HG02678 (cell line): Measurements from ENCODE around the gene CACNG4.

Source experiments
- ATAC-seq: cut with Tn5 transposase; IDR thresholded peaks from one replicate; pipeline ENCODE4 v1.9.1; 2021; ENCODE audit warnings: mild to moderate bottlenecking, moderate library complexity; ENCODE audit not compliant: unreplicated experiment

The CACNG4 gene

DNA sequence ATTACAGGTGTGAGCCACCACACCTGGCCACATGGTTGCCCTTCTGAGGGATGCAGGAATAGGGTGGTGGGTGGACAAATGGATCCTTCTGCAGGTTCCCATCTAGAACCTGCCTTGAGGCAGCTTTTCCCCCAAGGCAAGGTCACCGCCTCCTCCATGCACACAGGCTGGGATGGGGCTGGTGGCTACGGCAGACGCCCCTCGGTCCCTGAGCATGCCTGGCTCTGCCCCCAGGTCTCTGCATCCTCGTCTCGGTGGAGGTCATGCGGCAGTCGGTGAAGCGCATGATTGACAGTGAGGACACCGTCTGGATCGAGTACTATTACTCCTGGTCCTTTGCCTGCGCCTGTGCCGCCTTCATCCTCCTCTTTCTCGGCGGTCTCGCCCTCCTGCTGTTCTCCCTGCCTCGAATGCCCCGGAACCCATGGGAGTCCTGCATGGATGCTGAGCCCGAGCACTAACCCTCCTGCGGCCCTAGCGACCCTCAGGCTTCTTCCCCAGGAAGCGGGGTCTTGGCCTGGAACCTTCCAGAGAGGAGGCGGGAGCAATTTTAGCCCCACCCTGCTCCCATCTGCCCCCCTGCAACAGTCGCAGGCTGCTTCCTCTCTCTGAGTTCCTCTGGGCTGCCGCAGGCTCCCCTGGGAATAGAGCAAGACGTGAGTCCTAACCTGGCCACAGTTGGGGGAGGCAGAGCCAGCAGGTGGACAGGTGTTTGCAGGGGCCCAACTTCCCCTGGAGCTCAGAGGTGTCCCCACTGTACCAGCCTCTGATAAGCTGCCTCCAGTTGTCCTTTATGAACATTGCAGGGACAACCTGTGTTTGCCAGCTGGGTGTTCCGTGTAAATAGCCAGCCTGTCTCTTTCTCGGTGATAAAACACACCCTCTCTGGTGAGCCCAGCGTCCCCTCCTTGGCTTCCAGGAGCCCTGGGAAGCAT is 91.6 kb downstream of the CACNG4 start:
- ATAC-seq, result no peak

DNA sequence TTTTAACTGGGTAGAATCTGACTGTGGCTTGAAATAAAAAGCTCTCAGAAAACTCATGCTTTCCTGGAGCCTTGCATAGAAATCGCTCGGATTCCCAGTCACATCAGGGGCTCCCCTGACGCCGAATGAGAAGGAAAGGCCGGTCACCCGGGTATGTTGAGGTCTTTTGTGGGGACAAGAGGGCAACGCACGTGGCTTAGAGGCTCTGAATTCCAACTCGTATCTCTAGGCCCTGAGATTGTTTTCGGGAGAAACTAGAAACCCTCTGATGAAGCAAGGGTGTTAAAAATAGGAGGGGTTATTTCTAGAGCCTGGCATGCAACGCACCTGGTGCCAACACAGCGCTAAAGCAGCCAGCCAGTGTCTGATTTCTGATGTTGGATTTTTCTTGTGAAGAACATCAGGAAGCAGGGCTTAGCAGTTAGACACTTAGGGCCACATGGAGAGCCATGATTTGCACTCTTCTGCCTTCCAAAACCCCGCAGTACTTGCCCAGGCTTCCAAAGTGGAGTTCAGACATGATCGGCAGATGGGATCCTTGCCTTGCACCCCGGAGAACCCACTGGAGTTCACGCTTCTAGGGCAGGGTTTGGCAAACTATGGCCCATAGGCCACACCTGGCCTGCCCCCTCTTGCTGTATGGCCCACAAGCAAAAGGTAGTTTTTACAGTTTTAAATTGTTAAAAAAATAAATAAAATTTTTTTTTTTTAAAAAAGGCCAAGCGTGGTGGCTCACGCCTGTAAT is 92.4 kb downstream of the CACNG4 start:
- ATAC-seq, result no peak

DNA sequence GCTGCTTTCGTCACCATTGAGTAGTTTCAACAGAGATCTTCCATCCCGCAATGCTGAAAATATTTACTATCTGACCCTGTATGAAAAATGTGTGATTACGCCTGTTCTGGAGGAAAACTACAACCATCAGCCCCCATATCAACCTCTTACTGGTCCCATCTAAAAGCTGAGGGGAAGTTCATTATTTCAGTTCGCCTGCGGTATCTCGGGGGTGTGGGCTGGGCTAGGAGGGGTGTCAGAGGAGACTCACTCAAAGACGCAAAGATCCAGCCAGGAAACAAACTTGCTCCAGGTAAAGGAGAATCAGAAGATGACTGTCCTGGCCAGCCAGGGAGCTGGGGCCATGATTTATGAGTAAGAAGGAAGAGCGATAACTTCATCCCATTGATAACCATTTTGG is 93.5 kb downstream of the CACNG4 start:
- no peak for ATAC-seq

DNA sequence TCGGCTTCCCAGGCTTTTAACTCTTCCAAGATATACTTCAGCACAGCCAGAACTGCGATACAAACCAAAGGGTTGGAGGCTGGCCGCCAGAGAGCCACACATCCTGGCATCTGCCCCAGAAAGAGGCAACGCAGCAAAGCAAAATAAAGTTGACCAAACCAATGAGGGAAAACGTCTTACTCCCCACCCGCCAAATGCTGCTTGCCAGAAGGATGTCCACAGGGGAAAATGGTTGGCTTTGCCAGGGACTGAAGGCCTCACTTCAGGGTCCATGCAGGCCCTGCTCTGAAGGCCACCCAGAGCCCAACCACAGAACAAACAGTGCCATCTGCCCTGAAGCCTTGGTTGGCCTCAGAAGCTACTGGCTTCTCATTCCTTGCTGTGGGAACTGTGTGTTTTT is 94.9 kb downstream of the CACNG4 start:
- no peak for ATAC-seq

DNA sequence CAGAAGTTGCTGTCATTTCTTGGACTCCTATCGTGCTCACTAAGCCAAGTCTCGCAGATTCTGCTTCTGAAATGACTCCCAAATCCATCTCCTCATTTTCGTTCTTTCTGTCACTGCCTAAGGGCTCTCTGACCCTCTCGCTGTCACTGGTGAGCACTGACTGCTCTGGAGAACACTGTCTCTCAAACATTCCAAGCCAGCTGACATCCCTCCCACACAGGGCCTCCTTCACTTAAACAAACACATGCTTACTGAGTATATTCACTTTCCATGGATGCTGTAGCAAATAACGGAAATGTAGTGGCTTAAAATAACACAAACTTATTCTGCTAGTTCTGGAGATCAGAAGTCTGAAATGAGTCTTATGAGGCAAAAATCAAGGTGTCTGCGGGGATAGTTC is 98.6 kb downstream of the CACNG4 start:
- ATAC-seq, result no peak

DNA sequence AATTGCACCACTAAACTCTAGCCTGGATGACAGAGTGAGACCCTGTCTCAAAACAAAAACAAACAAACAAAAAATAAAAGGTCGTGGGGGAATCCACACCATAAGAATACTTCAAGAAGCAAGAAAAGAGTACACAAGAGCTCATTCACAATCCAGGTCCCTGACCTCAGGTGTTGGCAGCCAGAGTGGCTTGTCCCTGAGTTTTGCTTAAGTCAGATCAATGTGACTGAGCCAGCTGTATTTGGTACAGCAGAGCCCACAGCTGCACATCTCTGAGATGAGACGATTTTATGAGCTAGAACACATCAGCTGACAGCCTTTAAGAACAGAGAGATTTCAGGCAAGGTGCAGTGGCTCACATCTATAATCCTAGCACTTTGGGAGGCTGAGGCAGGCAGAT is 102.2 kb downstream of the CACNG4 start:
- ATAC-seq, result no peak

DNA sequence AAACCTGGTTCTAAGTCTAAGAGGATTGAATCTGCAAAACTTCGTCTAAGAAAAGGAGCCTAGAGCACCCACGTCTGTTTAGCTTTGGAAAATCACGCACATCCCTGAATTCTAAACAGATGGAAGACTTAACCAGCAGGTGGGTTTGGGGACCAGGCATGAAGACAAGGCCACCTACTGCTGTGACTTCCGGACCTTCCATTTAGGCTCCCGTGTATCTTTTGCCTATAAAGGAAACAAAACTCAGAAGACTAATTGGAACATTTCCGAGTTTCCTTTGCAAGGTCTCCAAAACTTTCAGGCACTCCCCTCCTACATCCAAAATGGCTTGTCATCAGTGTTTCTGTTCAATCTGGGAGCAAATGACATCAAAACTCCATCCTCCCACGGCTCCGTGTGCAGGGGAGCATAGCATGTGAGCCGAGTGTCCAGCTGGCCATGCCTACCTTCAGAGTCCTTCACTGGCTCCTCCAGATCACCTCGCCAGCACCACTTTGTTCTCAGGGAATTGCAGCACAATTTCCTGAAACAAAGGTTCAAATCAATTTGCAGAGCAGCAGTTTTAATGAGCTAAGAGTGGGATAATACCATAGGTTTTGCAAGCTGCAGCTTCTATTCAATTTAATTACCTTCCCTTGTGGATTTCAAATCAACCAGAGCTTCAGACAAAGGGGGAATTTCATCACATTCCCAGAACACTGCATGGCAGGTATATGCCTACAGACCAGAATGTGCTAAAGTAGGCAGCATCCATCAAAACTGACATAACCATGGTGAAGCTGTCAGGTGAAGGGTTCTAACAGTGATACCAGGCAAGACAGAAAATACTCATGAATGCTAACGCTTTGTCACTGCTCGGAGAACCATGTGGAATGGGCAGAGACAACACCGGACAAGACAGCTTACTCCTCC is 103.3 kb downstream of the CACNG4 start:
- ATAC-seq, result no peak

DNA sequence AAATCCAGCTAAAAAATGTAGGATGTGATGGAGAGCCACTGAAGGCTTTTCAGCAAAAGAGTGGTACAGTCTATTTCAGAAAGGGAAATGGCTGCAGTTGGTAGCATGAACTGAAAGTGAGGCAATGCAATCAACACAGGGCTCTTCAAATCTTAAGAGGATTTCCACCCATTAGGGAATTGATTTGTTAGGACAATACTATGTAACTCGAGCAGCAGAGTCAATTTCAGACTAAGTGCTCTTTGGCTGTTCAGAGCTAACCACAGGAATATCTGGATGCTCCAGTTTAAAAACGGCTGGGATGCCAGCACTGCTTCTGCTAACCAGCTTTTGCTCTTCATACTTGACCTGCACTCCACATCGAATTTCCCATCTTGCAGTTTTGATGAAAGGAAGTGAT is 104.5 kb downstream of the CACNG4 start:
- no peak for ATAC-seq

DNA sequence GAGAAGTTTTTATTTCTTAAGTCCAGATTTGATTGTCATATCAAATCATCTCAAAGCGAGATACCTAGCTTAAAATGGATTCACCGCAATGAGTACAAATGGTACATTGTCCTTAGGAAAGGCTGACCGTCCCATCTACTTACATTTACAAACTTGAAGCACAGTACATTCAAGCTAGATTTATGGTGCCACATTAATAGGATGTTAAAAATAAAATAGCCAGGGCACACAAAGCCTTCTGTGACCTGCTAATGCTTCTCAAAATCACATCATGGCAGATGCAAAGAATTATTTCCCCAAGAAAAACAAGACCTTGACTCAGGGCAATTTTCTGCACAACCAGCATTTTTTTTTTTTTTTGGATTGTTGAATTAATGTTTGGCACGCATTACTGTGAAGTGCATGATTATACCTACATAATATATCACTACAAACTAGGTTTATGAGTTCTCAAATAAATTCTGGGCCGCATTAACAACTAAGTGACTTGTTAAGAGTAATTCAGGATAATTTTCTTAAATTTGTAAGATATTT is 105.2 kb downstream of the CACNG4 start:
- ATAC-seq, result no peak

DNA sequence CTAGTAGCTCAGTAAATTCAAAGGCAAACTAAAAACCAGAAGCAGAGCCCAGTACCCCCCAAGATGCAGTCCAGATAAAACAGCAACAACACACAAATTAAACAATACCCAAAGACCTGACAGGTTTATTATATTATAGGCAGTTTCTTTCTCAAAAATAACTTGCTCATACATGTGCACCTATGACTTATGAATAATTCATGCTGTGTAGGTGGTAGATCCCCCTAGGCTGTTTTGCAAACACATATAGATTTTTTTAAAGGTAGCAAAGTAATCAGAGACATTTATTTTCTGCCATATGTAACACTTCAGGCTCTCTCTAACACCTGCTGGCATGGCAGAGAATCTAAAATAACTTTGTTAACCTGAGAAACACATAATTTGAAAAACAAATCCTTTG is 107.1 kb downstream of the CACNG4 start:
- ATAC-seq, result no peak

DNA sequence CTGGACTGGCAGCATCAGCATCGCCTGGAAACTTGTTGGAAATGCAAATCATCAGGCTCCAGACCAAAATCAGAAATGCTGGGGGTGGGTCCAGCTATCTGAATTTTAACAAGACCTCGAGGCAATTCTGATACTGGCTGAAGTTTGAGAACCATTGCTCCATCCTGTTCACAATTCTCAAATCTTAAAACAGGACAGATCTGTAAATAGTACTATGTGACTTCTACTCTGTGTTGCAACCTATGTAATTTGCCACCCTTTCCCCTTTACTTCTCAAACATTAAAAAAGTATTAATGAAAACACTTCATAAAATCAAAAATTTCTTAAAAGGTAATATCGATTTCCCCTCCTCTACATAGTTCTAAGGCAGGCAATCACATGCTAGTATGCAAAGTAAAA is 108.4 kb downstream of the CACNG4 start:
- no peak for ATAC-seq

DNA sequence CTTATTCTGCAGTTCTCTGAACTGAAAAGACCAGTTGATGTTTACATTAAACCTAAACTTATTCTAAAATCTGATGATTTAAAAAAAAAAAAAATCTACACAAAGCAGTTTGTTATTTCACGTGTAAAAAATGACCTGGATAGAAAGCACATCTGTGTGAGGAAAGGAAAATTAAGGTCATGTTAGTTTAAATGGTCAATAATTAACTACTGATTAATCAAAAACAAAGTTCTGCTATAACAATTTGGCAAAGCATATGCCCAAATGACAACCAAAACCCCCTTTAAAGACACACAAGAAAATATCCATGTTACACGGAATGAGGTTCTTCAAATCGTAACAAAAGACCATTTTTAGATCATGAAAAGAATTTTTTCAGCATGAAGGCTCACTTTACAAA is 110.3 kb downstream of the CACNG4 start:
- ATAC-seq, result no peak

DNA sequence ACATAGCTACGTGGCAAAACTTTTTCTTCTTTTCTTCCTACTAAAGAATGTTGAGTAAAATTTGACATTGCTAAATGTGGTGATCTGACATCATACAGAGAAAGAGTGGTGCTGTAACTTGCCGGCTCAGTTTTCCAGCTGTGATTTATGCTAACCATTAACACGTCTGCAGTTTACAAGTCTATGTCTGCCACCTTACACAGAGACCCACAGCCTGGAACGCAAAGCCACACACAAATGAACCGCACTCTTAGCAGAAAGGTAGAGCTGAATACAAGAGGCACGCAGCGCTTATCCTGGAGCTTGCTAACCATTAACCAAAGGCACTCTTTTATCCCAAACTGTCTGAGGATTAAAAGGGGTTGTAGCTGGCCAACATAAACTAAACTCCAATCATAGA is 111.8 kb downstream of the CACNG4 start:
- ATAC-seq, result no peak

DNA sequence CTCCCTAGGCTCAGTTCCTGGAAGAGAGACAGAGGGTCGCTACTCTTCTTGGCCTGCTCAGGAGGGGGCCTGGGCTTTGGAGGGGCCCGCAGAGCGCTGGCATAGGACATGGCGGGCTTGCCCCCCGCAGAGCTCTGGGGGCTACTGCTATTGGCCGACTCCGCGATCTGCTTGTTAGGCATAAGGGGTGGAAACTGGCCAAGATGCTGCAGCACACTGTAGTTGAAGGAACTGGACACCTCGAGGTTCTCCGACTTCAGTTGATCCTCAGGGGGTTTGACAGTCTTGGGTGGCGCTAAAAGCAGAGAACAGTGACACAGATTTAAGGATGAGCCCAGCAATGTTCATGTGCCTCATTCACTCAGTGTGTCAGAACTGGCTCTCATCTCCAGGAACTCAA is 113.8 kb downstream of the CACNG4 start:
- ATAC-seq, result no peak

DNA sequence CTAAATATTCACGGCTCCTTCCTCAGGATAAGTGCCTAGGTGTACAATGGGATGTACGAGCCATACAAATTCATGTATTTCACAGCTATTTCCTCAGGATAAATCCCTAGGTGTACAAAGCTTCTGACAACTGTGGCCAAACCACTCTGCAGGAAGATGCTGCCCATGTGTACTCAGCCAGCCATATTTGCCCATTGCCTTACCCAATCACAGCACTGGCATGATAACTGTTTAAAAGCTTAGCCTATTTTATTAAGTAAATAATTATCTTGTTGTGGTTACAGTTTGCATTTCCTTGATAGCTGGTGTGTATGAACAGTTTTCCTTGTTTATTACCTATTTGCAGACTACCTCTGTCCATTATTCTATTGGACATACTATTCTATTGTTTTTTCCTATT is 115.0 kb downstream of the CACNG4 start:
- no peak for ATAC-seq

DNA sequence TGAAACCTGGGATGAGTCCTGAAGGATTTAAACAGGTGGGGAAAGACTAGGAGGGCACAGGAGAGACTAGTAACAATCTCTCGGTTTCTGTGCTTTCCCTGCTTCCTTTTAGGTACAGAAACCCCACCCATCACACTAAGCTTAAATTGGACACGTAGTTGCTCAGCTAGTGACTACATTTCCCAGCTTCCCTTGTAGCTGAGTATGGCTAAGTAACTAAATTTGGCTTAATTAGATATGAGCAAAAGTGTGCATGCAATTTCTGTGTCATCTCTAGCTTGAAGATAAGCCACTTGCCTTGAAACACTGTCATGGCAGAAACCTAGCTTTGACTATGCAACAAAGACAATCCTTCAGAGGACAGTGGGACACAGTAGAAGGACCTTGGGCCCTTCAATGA is 116.3 kb downstream of the CACNG4 start:
- no peak for ATAC-seq

DNA sequence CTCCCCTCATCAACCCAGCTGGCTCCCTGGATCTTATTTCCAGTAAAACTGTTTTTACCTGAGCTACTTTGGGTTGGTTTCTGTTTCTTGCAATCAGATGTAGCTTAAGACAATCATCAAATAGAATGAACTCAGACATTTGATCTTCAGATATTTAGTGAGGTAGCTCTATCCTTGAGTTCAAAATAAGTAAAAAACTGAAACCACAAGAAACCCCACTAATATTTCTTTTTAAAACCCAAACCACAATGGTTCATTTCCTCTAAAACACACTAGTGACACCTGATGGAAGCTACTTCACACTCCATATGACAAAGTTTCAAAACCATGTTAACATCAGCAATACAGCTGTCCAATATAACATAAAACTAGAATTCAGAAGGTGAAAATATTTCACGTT is 117.6 kb downstream of the CACNG4 start:
- ATAC-seq, result peak; percentile 84
